Measurements from ENCODE around the gene EEPD1.

GRCh38 chr7:36151921-36152755 lies 916 bp upstream of the EEPD1 start:
- TF ChIP-seq L3MBTL2 (conservative IDR thresholded peaks at IDR 0.05) = no peak
- no peak for TF ChIP-seq SP1 (IDR thresholded peaks at IDR 0.05)
- no peak for TF ChIP-seq FOXA1 (IDR thresholded peaks at IDR 0.05)
- no peak for TF ChIP-seq ZNF384 (IDR thresholded peaks at IDR 0.05)
- no peak for TF ChIP-seq BHLHE40 (IDR thresholded peaks at IDR 0.05; ENCODE audit: borderline replicate concordance)
- no peak for TF ChIP-seq HDGF (IDR thresholded peaks at IDR 0.05; ENCODE audit: borderline replicate concordance)
- no peak for TF ChIP-seq TARDBP (IDR thresholded peaks at IDR 0.05)
- no peak for TF ChIP-seq ELF4 (IDR thresholded peaks at IDR 0.05)
- no peak for TF ChIP-seq NFRKB (IDR thresholded peaks at IDR 0.05)
- no peak for TF ChIP-seq FOXM1 (IDR thresholded peaks at IDR 0.05; ENCODE audit: borderline replicate concordance)

All from HEK293T (cell line).